Caki2 (cell line): Measurements from ENCODE around the gene MOV10L1. TPM values are rescaled to one million over a fixed set of nuclear protein-coding genes. Genes with fewer than 3 reads are reported as not detected.
"Not testable (repeated sequence)": the region's sequence is repeated elsewhere in the genome, so short reads cannot be mapped to it uniquely, and the experiment has no call there.

Experiments
- DNase-seq: peaks from one replicate; pipeline ENCODE4 v3.0.0-alpha.2; 2015; ENCODE audit warnings: low read depth
- in situ Hi-C: cut with HindIII; loops from 2 replicates; pipeline ENCODE4 v1.10.0; 2016; ENCODE audit warnings: low sequenced_read_pairs, low pct_unique_long_range_greater_than_20kb, mixed read lengths
- total RNA-seq: library from RNA; depleted of rRNA; stranded (reverse); fragments of >200 nt; shearing (Covaris generic); gene quantifications from 2 replicates; pipeline ENCODE4 v1.2.3, GENCODE V29; 2014; ENCODE audit warnings: low replicate concordance

MOV10L1 gene
- total RNA-seq, 1 experiment from 2014 or later: not detected

GRCh38 chr22:50165436-50166123 is 75.8 kb downstream of the MOV10L1 start:
- in situ Hi-C loops: no loop called here

GRCh38 chr22:50167689-50168489 is 78.1 kb downstream of the MOV10L1 start:
- in situ Hi-C loops: no loop called here
- DNase-seq: no peak

More at GRCh38 chr22:50165436-50166123, 75.8 kb downstream of the MOV10L1 start:
- DNase-seq: no peak

- in situ Hi-C loops, DNase-seq: not testable (repeated sequence)
Observed at GRCh38 chr22:50168490-50169180, 78.8 kb downstream of the MOV10L1 start.

- in situ Hi-C loops: no loop called here
- no peak for DNase-seq
Observed at GRCh38 chr22:50169181-50169759, 79.5 kb downstream of the MOV10L1 start.

GRCh38 chr22:50169774-50170341 is 80.1 kb downstream of the MOV10L1 start:
- DNase-seq: peak; percentile 72
- in situ Hi-C loops: no loop called here

- in situ Hi-C loops: no loop called here
- no peak for DNase-seq
Observed at GRCh38 chr22:50170453-50171318, 80.9 kb downstream of the MOV10L1 start, which contains the start of gene PANX2. Gene PANX2, plus strand, starts transcription at chr22:50170731. Its CDS starts 0 bp downstream, at chr22:50170731.

- DNase-seq: no peak
- in situ Hi-C loops: no loop called here
Observed at GRCh38 chr22:50171319-50171964, 81.6 kb downstream of the MOV10L1 start.

GRCh38 chr22:50171965-50172421 is 82.2 kb downstream of the MOV10L1 start:
- in situ Hi-C loops: no loop called here

GRCh38 chr22:50173311-50173982 is 83.6 kb downstream of the MOV10L1 start:
- in situ Hi-C loops: no loop called here
- DNase-seq: no peak

More at GRCh38 chr22:50171965-50172421, 82.2 kb downstream of the MOV10L1 start:
- no peak for DNase-seq

GRCh38 chr22:50173983-50174355 is 84.2 kb downstream of the MOV10L1 start:
- in situ Hi-C loops: no loop called here
- no peak for DNase-seq

- no peak for DNase-seq
- in situ Hi-C loops: no loop called here
Observed at GRCh38 chr22:50174382-50175190, 84.8 kb downstream of the MOV10L1 start.

GRCh38 chr22:50175191-50175461 is 85.3 kb downstream of the MOV10L1 start:
- DNase-seq: no peak
- in situ Hi-C loops: no loop called here

GRCh38 chr22:50175921-50176849 is 86.4 kb downstream of the MOV10L1 start:
- DNase-seq: no peak
- in situ Hi-C loops: no loop called here

GRCh38 chr22:50176850-50177536 is 87.2 kb downstream of the MOV10L1 start:
- in situ Hi-C loops: no loop called here
- no peak for DNase-seq
